Measurements from ENCODE around the gene PTX4.

- TF ChIP-seq CTCF (conservative IDR thresholded peaks at IDR 0.05; ENCODE audit: low read depth, low read length) (0 out of 2 replicates have a peak, but pooled peaks have one; percentile 27), EZH2 (IDR thresholded peaks at IDR 0.05; ENCODE audit: low read length, unreplicated experiment) (no peak), EZH2phosphoT487 (IDR thresholded peaks at IDR 0.05; ENCODE audit: borderline replicate concordance, low read length) (no peak)
Measured at GRCh38 chr16:1450218-1450617, 38.5 kb downstream of the PTX4 start.

Data from PC-3 (cell line).